Ishikawa (cell line): ENCODE measurements around the gene EMILIN3.

Experiments used
- EP300 ChIP-seq: IDR thresholded peaks from 2 replicates; pipeline ENCODE4 v1.6.1; 2012; ENCODE audit warnings: borderline replicate concordance
- TCF12 ChIP-seq: IDR thresholded peaks from 2 replicates; pipeline ENCODE4 v1.6.1; 2012; ENCODE audit warnings: low read depth
- ZBTB7A ChIP-seq: IDR thresholded peaks from 2 replicates; pipeline ENCODE4 v1.6.1; 2012; ENCODE audit warnings: low read depth
- TF ChIP-seq, protein P1 (sequence below): IDR thresholded peaks from 2 replicates; pipeline ENCODE4 v1.6.1; 2012

DNA sequence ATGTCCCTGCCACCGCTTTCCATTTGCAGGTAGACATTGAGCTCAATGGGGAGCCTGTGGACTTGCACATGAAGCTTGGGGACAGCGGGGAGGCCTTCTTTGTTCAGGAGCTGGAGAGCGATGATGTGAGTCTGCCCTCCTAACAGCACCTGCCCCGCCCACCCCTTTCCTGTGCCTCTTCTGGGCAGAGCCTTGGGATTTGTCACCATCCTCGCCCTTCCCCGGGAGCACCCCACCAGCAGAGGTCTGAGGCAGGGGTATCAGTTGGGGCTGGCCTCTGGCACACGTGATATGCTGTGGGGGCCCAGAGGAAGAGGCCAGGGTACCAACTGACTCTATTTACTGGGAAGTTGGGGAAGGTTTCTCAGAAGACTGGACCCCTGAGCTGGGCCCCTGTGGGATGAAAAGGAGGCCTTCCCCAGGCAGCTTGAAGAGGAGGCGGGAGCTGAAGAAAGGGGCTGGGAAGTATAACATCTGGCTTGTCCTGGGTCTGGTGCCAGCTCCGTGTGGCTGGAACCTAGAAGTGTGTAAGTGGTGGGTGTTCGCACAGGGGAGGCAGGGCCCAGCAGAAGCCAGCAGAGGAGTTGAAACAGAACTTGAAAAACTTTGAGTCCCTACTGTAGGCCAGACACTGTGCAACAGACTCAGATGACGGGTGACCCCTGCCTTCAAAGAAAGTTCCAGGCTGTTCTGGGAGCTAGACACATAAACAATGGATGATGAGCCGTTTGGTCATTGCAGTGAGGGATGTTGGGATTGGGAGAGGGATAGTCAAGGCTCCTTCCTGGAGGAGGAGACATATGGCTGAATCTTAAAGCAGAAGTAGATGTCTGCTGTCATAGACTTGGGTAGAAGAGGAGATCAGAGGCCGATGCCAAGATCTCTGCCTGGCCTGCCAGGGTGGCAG lies 18.8 kb downstream of the EMILIN3 start:
- no peak for TF ChIP-seq ZBTB7A
- TF ChIP-seq, protein P1, sequence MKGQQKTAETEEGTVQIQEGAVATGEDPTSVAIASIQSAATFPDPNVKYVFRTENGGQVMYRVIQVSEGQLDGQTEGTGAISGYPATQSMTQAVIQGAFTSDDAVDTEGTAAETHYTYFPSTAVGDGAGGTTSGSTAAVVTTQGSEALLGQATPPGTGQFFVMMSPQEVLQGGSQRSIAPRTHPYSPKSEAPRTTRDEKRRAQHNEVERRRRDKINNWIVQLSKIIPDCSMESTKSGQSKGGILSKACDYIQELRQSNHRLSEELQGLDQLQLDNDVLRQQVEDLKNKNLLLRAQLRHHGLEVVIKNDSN: no peak
- TF ChIP-seq TCF12: no peak
- no peak for TF ChIP-seq EP300
